ENCODE data around the gene DIS3. TPM values are rescaled to one million over a fixed set of nuclear protein-coding genes. Genes with fewer than 3 reads are reported as not detected.

The DIS3 gene
- total and polyA plus RNA-seq, 2 of the 13 experiments (the other 11 are each of a cell fraction or from before 2014, with no cell fraction given), result 13.2 to 35.0 TPM

DNA sequence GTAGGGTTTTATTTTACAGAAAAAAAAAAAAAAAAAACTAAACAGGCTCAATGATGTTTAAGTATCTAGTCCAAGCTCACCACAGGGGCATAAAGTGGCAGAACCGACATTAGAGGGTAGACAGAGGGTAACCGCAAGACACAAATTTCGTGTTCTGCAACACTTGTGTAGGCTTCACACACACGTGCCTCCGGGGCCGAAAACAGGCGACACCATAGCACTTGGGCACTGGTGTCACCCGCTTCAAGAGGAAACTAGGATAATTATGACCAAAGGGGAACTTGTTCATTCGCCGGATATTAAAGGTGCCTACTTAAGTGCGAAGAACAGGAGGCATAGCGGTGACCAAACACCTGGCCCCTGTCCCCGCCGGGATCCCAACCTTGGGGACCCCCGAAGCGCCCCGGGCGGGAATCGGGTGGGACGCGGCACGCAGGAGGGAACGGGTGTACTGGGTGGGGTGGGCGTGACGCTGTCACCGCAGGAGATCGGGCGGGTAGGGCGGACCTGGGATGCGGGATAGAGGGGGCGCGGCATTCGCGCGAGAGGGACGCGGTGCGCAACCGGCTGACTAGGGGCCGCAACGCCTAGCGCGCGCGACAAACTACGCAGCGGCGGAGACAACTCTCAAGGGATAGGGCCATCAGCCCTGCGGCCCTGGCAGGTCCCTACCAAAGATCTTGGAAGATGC is 54.8 kb downstream of the DIS3 start (continued):
- TF ChIP-seq, protein P1, sequence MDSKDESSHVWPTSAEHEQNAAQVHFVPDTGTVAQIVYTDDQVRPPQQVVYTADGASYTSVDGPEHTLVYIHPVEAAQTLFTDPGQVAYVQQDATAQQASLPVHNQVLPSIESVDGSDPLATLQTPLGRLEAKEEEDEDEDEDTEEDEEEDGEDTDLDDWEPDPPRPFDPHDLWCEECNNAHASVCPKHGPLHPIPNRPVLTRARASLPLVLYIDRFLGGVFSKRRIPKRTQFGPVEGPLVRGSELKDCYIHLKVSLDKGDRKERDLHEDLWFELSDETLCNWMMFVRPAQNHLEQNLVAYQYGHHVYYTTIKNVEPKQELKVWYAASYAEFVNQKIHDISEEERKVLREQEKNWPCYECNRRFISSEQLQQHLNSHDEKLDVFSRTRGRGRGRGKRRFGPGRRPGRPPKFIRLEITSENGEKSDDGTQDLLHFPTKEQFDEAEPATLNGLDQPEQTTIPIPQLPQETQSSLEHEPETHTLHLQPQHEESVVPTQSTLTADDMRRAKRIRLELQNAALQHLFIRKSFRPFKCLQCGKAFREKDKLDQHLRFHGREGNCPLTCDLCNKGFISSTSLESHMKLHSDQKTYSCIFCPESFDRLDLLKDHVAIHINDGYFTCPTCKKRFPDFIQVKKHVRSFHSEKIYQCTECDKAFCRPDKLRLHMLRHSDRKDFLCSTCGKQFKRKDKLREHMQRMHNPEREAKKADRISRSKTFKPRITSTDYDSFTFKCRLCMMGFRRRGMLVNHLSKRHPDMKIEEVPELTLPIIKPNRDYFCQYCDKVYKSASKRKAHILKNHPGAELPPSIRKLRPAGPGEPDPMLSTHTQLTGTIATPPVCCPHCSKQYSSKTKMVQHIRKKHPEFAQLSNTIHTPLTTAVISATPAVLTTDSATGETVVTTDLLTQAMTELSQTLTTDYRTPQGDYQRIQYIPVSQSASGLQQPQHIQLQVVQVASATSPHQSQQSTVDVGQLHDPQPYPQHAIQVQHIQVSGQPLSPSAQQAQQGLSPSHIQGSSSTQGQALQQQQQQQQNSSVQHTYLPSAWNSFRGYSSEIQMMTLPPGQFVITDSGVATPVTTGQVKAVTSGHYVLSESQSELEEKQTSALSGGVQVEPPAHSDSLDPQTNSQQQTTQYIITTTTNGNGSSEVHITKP (CRISPR knock-in tag; IDR thresholded peaks at IDR 0.05; ENCODE audit: low read depth), result no peak
- TF ChIP-seq MTA3 (CRISPR knock-in tag; IDR thresholded peaks at IDR 0.05) (no peak), ZNF205 (CRISPR knock-in tag; IDR thresholded peaks at IDR 0.05) (no peak), ZBTB42 (CRISPR knock-in tag; IDR thresholded peaks at IDR 0.05) (0 out of 2 replicates have a peak, but pooled peaks have one; percentile 9), ZNF138 (CRISPR knock-in tag; IDR thresholded peaks at IDR 0.05; ENCODE audit: low read depth) (no peak), ZNF772 (CRISPR knock-in tag; IDR thresholded peaks at IDR 0.05) (no peak), CHD2 (IDR thresholded peaks at IDR 0.05; ENCODE audit: low read depth, low read length) (peak; percentile 73), MEF2D (CRISPR knock-in tag; IDR thresholded peaks at IDR 0.05) (no peak), ZNF557 (CRISPR knock-in tag; IDR thresholded peaks at IDR 0.05) (no peak), NFIB (CRISPR knock-in tag; IDR thresholded peaks at IDR 0.05; ENCODE audit: borderline replicate concordance) (no peak), SMAD9 (CRISPR knock-in tag; IDR thresholded peaks at IDR 0.05) (no peak), NFYC (CRISPR knock-in tag; IDR thresholded peaks at IDR 0.05) (no peak), ZNF501 (CRISPR knock-in tag; IDR thresholded peaks at IDR 0.05) (no peak), ZNF256 (CRISPR knock-in tag; conservative IDR thresholded peaks at IDR 0.05) (no peak), MYNN (CRISPR knock-in tag; IDR thresholded peaks at IDR 0.05; ENCODE audit: low read depth) (no peak), ZNF143 (CRISPR knock-in tag; IDR thresholded peaks at IDR 0.05) (no peak)
- TF ChIP-seq, protein P2, sequence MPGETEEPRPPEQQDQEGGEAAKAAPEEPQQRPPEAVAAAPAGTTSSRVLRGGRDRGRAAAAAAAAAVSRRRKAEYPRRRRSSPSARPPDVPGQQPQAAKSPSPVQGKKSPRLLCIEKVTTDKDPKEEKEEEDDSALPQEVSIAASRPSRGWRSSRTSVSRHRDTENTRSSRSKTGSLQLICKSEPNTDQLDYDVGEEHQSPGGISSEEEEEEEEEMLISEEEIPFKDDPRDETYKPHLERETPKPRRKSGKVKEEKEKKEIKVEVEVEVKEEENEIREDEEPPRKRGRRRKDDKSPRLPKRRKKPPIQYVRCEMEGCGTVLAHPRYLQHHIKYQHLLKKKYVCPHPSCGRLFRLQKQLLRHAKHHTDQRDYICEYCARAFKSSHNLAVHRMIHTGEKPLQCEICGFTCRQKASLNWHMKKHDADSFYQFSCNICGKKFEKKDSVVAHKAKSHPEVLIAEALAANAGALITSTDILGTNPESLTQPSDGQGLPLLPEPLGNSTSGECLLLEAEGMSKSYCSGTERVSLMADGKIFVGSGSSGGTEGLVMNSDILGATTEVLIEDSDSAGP (CRISPR knock-in tag; IDR thresholded peaks at IDR 0.05; ENCODE audit: borderline replicate concordance), result no peak
- TF ChIP-seq, protein P3, sequence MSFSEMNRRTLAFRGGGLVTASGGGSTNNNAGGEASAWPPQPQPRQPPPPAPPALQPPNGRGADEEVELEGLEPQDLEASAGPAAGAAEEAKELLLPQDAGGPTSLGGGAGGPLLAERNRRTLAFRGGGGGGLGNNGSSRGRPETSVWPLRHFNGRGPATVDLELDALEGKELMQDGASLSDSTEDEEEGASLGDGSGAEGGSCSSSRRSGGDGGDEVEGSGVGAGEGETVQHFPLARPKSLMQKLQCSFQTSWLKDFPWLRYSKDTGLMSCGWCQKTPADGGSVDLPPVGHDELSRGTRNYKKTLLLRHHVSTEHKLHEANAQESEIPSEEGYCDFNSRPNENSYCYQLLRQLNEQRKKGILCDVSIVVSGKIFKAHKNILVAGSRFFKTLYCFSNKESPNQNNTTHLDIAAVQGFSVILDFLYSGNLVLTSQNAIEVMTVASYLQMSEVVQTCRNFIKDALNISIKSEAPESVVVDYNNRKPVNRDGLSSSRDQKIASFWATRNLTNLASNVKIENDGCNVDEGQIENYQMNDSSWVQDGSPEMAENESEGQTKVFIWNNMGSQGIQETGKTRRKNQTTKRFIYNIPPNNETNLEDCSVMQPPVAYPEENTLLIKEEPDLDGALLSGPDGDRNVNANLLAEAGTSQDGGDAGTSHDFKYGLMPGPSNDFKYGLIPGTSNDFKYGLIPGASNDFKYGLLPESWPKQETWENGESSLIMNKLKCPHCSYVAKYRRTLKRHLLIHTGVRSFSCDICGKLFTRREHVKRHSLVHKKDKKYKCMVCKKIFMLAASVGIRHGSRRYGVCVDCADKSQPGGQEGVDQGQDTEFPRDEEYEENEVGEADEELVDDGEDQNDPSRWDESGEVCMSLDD (CRISPR knock-in tag; IDR thresholded peaks at IDR 0.05; ENCODE audit: borderline replicate concordance), result 0 out of 2 replicates have a peak, but pooled peaks have one; percentile 51
- TF ChIP-seq, protein P4, sequence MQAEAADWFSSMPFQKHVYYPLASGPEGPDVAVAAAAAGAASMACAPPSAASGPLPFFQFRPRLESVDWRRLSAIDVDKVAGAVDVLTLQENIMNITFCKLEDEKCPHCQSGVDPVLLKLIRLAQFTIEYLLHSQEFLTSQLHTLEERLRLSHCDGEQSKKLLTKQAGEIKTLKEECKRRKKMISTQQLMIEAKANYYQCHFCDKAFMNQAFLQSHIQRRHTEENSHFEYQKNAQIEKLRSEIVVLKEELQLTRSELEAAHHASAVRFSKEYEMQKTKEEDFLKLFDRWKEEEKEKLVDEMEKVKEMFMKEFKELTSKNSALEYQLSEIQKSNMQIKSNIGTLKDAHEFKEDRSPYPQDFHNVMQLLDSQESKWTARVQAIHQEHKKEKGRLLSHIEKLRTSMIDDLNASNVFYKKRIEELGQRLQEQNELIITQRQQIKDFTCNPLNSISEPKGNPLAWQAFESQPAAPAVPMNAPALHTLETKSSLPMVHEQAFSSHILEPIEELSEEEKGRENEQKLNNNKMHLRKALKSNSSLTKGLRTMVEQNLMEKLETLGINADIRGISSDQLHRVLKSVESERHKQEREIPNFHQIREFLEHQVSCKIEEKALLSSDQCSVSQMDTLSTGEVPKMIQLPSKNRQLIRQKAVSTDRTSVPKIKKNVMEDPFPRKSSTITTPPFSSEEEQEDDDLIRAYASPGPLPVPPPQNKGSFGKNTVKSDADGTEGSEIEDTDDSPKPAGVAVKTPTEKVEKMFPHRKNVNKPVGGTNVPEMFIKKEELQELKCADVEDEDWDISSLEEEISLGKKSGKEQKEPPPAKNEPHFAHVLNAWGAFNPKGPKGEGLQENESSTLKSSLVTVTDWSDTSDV (CRISPR knock-in tag; IDR thresholded peaks at IDR 0.05), result no peak

All from HepG2 (cell line).